ENCODE results near the gene MRPL20. TPM values are rescaled to one million over a fixed set of nuclear protein-coding genes. Genes with fewer than 3 reads are reported as not detected.

The MRPL20 gene
- total and polyA plus RNA-seq, 2 donors (not counting 3 experiments of a cell fraction or from before 2014, with no cell fraction given), result 134 to 152 TPM

- dilution Hi-C loops (cut with MboI; ENCODE audit: extremely low pct_ligation_motif_present, low sequenced_read_pairs) (no loop called here), intact Hi-C loops (cut with micrococcal nuclease) (no loop called here)
- Histone ChIP-seq H3K4me3 (replicated peaks in 1 of 3; ENCODE audit: insufficient read depth in 1 of 3, low read depth in 1 of 3, low read length in 3 of 3) (no peak overlapping the region), H3K9ac (replicated peaks; ENCODE audit: extremely low read depth, insufficient read depth, low read length) (no peak overlapping the region), H4K20me1 (replicated peaks; ENCODE audit: control insufficient read depth, extremely low read depth, insufficient read depth, low read length) (no peaks in the 10 kb centered on the region), H2AFZ (ENCODE audit: low read depth, low read length) (no peak overlapping the region), H3K79me2 (ENCODE audit: control insufficient read depth, insufficient read depth, low read length) (no peaks in the 10 kb centered on the region), H3K9me1 (replicated peaks; ENCODE audit: control insufficient read depth, extremely low read depth, insufficient read depth, low read length) (no peaks in the 10 kb centered on the region), H3K9me3 (replicated peaks; ENCODE audit: control insufficient read depth, insufficient read depth, low read length) (peaks cover 3% of the 10 kb centered on the region), H3K27me3 (ENCODE audit: control insufficient read depth in 2 of 2, insufficient read depth in 2 of 2, low read length in 2 of 2) (no peaks in the 10 kb centered on the region), H3K36me3 (ENCODE audit: control insufficient read depth in 2 of 2, extremely low read depth in 1 of 2, insufficient read depth in 2 of 2, low read length in 2 of 2) (no peaks in the 10 kb centered on the region), H3K4me2 (ENCODE audit: insufficient read depth, low read length) (no peak overlapping the region), H3K27ac (ENCODE audit: insufficient read depth, low read depth, low read length) (no peak overlapping the region), H3K4me1 (ENCODE audit: control insufficient read depth, extremely low read depth, insufficient read depth, low read length) (peaks cover 3% of the 10 kb centered on the region)
- POLR2A ChIA-PET, result no interaction called here
- no TSS peak for BruUV-seq (replicated peaks)
- no peak for DNase-seq (ENCODE audit: low read depth, low spot score)
- TF ChIP-seq POLR2AphosphoS5 (IDR thresholded peaks at IDR 0.05; ENCODE audit: insufficient read depth, low read depth, low read length) (no peak), JUN (IDR thresholded peaks at IDR 0.05; ENCODE audit: borderline replicate concordance, insufficient read depth, insufficient read length, low read depth) (no peak), EZH2 (IDR thresholded peaks at IDR 0.05; ENCODE audit: borderline replicate concordance, low read depth, low read length, severe bottlenecking) (no peak)
- TF ChIP-seq, protein P1, sequence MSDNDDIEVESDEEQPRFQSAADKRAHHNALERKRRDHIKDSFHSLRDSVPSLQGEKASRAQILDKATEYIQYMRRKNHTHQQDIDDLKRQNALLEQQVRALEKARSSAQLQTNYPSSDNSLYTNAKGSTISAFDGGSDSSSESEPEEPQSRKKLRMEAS (IDR thresholded peaks at IDR 0.05; ENCODE audit: insufficient read depth, insufficient read length), result no peak
- FAIRE-seq, result peak; percentile 24
- CTCF ChIA-PET, result no interaction called here
These were observed 39.8 kb downstream of the MRPL20 start for GRCh38 chr1:1367315-1367714.

DNA sequence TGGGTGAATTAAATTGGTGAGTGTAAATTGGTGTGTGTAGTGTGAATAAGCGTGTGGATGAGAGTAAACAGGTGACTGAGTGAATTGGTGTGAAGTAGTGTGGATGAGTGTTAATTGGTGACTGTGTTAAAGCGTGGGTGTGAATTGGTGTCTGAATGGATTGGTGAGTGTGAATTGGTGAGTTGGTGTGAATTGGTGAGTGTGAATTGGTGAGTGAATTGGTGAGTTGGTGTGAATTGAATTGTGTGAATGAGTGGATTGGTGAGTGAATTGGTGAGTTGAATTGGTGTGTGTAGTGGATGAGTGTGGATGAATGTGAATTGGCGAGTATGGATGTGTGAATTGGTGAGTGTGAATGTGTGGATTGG lies 40.4 kb downstream of the MRPL20 start:
- Histone ChIP-seq H3K4me3 (replicated peaks in 1 of 3; ENCODE audit: insufficient read depth in 1 of 3, low read depth in 1 of 3, low read length in 3 of 3) (no peak overlapping the region), H3K27ac (ENCODE audit: insufficient read depth, low read depth, low read length) (no peak overlapping the region), H3K27me3 (ENCODE audit: control insufficient read depth in 2 of 2, insufficient read depth in 2 of 2, low read length in 2 of 2) (no peaks in the 10 kb centered on the region), H3K36me3 (ENCODE audit: control insufficient read depth in 2 of 2, extremely low read depth in 1 of 2, insufficient read depth in 2 of 2, low read length in 2 of 2) (no peaks in the 10 kb centered on the region), H3K4me1 (ENCODE audit: control insufficient read depth, extremely low read depth, insufficient read depth, low read length) (no peaks in the 10 kb centered on the region), H3K79me2 (ENCODE audit: control insufficient read depth, insufficient read depth, low read length) (no peaks in the 10 kb centered on the region), H3K9ac (replicated peaks; ENCODE audit: extremely low read depth, insufficient read depth, low read length) (no peak overlapping the region), H2AFZ (ENCODE audit: low read depth, low read length) (no peak overlapping the region), H3K9me1 (replicated peaks; ENCODE audit: control insufficient read depth, extremely low read depth, insufficient read depth, low read length) (no peaks in the 10 kb centered on the region), H3K4me2 (ENCODE audit: insufficient read depth, low read length) (no peak overlapping the region), H4K20me1 (replicated peaks; ENCODE audit: control insufficient read depth, extremely low read depth, insufficient read depth, low read length) (no peaks in the 10 kb centered on the region), H3K9me3 (replicated peaks; ENCODE audit: control insufficient read depth, insufficient read depth, low read length) (peaks cover 3% of the 10 kb centered on the region)
- dilution Hi-C loops (cut with MboI; ENCODE audit: extremely low pct_ligation_motif_present, low sequenced_read_pairs) (no loop called here), intact Hi-C loops (cut with micrococcal nuclease) (no loop called here)
- DNase-seq (ENCODE audit: low read depth, low spot score) (no peak), FAIRE-seq (no peak)
- TF ChIP-seq JUN (IDR thresholded peaks at IDR 0.05; ENCODE audit: borderline replicate concordance, insufficient read depth, insufficient read length, low read depth) (no peak), MYC (IDR thresholded peaks at IDR 0.05; ENCODE audit: low read depth, low read length) (no peak), CTCF (IDR thresholded peaks at IDR 0.05; ENCODE audit: extremely low read depth in 1 of 2, insufficient read depth in 1 of 2, low read depth in 1 of 2, low read length in 2 of 2) (no peak), POLR2AphosphoS5 (IDR thresholded peaks at IDR 0.05; ENCODE audit: insufficient read depth, low read depth, low read length) (no peak), GATA2 (IDR thresholded peaks at IDR 0.05; ENCODE audit: insufficient read depth, insufficient read length, low read depth, low read length) (no peak), FOS (IDR thresholded peaks at IDR 0.05; ENCODE audit: borderline replicate concordance, insufficient read depth, low read length) (no peak), POLR2A (IDR thresholded peaks at IDR 0.05; ENCODE audit: low read depth, low read length) (no peak), EZH2 (IDR thresholded peaks at IDR 0.05; ENCODE audit: borderline replicate concordance, low read depth, low read length, severe bottlenecking) (no peak)
- TF ChIP-seq, protein P1 (IDR thresholded peaks at IDR 0.05; ENCODE audit: insufficient read depth, insufficient read length), result no peak
- ChIA-PET POLR2A (no interaction called here), CTCF (no interaction called here)
- no TSS peak for BruUV-seq (replicated peaks)
